ENCODE measurements around the gene OPTN.
"Not testable (repeated sequence)": the region's sequence is repeated elsewhere in the genome, so short reads cannot be mapped to it uniquely, and the experiment has no call there.

Gene OPTN

GRCh38 chr10:13147161-13147560, 47.2 kb downstream of the OPTN start:
- Histone ChIP-seq H3K9me3 (ENCODE audit: severe bottlenecking) (no peaks in the 10 kb centered on the region), H3K27ac (ENCODE audit: poor library complexity, severe bottlenecking) (peak overlapping the region; percentile 11), H3K4me3 (ENCODE audit: severe bottlenecking) (no peak overlapping the region), H3K4me1 (ENCODE audit: insufficient read depth, poor library complexity, severe bottlenecking) (peaks cover 7% of the 10 kb centered on the region), H3K36me3 (ENCODE audit: low read depth) (no peaks in the 10 kb centered on the region; the same call in 1 of the 2 replicates), H3K27me3 (ENCODE audit: insufficient read depth, poor library complexity, severe bottlenecking) (no peaks in the 10 kb centered on the region)
- ATAC-seq (ENCODE audit: low read depth) (no peak), DNase-seq (ENCODE audit: low spot score) (no peak)
- no peak for TF ChIP-seq CTCF (IDR thresholded peaks at IDR 0.05; ENCODE audit: poor library complexity, severe bottlenecking)

DNA sequence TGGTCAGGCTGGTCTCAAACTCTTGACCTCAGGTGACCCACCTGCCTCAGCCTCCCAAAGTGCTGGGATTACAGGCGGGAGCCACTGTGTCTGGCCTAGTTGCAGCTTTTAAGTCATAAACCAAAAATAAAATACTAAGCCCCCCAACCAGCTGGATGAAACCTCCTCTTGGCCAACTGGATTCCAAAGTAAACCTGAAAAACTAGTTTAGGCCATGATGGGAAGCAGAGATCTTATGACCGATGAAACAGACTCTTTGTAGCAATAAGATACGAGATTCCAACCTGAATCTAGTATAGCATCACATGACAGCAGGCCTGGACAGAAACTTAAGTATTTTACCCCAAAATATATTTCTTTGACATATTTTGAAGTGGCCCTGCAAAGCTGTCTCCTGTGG, 52.3 kb downstream of the OPTN start:
- no peak overlapping the region for H3K4me3 ChIP-seq (ENCODE audit: severe bottlenecking)
- peaks cover 7% of the 10 kb centered on the region for H3K4me1 ChIP-seq (ENCODE audit: insufficient read depth, poor library complexity, severe bottlenecking)
- no peaks in the 10 kb centered on the region for H3K9me3 ChIP-seq (ENCODE audit: severe bottlenecking)
- no peak overlapping the region for H3K27ac ChIP-seq (ENCODE audit: poor library complexity, severe bottlenecking)
- no peak for ATAC-seq (ENCODE audit: low read depth)
- TF ChIP-seq CTCF (IDR thresholded peaks at IDR 0.05; ENCODE audit: poor library complexity, severe bottlenecking) = no peak
- no peak for DNase-seq (ENCODE audit: low spot score)
- no peaks in the 10 kb centered on the region for H3K36me3 ChIP-seq (ENCODE audit: low read depth)
- H3K27me3 ChIP-seq (ENCODE audit: insufficient read depth, poor library complexity, severe bottlenecking) = no peaks in the 10 kb centered on the region

DNA sequence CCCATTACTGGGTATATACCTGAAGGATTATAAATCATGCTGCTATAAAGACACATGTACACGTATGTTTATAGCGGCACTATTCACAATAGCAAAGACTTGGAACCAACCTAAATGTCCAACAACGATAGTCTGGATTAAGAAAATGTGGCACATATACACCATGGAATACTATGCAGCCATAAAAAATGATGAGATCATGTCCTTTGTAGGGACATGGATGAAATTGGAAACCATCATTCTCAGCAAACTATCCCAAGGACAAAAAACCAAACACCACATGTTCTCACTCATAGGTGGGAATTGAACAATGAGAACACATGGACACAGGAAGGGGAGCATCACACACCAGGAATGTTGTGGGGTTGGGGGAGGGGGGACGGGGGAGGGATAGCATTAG, 55.9 kb downstream of the OPTN start:
- H3K36me3 ChIP-seq (ENCODE audit: low read depth); H3K4me3 ChIP-seq (ENCODE audit: severe bottlenecking); H3K9me3 ChIP-seq (ENCODE audit: severe bottlenecking); H3K27me3 ChIP-seq (ENCODE audit: insufficient read depth, poor library complexity, severe bottlenecking); H3K4me1 ChIP-seq (ENCODE audit: insufficient read depth, poor library complexity, severe bottlenecking); H3K27ac ChIP-seq (ENCODE audit: poor library complexity, severe bottlenecking); DNase-seq (ENCODE audit: low spot score); ATAC-seq (ENCODE audit: low read depth): not testable (repeated sequence)

GRCh38 chr10:13158401-13158800, 58.4 kb downstream of the OPTN start:
- no peaks in the 10 kb centered on the region for H3K36me3 ChIP-seq (ENCODE audit: low read depth)
- ATAC-seq (ENCODE audit: low read depth) = no peak
- no peak for TF ChIP-seq CTCF (IDR thresholded peaks at IDR 0.05; ENCODE audit: poor library complexity, severe bottlenecking)
- no peaks in the 10 kb centered on the region for H3K9me3 ChIP-seq (ENCODE audit: severe bottlenecking)
- no peak overlapping the region for H3K27ac ChIP-seq (ENCODE audit: poor library complexity, severe bottlenecking)
- no peak overlapping the region for H3K4me3 ChIP-seq (ENCODE audit: severe bottlenecking)
- no peaks in the 10 kb centered on the region for H3K27me3 ChIP-seq (ENCODE audit: insufficient read depth, poor library complexity, severe bottlenecking)
- DNase-seq (ENCODE audit: low spot score) = no peak
- H3K4me1 ChIP-seq (ENCODE audit: insufficient read depth, poor library complexity, severe bottlenecking) = no peaks in the 10 kb centered on the region

- Histone ChIP-seq H3K27ac (ENCODE audit: poor library complexity, severe bottlenecking) (no peak within 1 kb of the TSS), H3K27me3 (ENCODE audit: insufficient read depth, poor library complexity, severe bottlenecking) (no peaks in the 10 kb centered on the region), H3K36me3 (ENCODE audit: low read depth) (peaks cover 20% of the 10 kb centered on the region), H3K4me1 (ENCODE audit: insufficient read depth, poor library complexity, severe bottlenecking) (no peaks in the 10 kb centered on the region), H3K4me3 (ENCODE audit: severe bottlenecking) (peak within 1 kb of the TSS; percentile 67), H3K9me3 (ENCODE audit: severe bottlenecking) (no peaks in the 10 kb centered on the region)
- ATAC-seq (ENCODE audit: low read depth) (peak; percentile 98), DNase-seq (ENCODE audit: low spot score) (peak; percentile 99)
- peak; percentile 95 for TF ChIP-seq CTCF (IDR thresholded peaks at IDR 0.05; ENCODE audit: poor library complexity, severe bottlenecking)
These were observed 61.2 kb downstream of the OPTN start, which contains the start of gene MCM10 for GRCh38 chr10:13160934-13161856. Gene MCM10, plus strand, starts transcription at chr10:13161558. Its CDS starts 2,645 bp downstream, at chr10:13164203.
